HG03457 (cell line): Measurements from ENCODE around the gene KCNC1.

Experiments used
- ATAC-seq: cut with Tn5 transposase; IDR thresholded peaks from one replicate; pipeline ENCODE4 v1.9.1; 2021; ENCODE audit warnings: moderate number of reproducible peaks; ENCODE audit not compliant: unreplicated experiment

KCNC1 gene

DNA sequence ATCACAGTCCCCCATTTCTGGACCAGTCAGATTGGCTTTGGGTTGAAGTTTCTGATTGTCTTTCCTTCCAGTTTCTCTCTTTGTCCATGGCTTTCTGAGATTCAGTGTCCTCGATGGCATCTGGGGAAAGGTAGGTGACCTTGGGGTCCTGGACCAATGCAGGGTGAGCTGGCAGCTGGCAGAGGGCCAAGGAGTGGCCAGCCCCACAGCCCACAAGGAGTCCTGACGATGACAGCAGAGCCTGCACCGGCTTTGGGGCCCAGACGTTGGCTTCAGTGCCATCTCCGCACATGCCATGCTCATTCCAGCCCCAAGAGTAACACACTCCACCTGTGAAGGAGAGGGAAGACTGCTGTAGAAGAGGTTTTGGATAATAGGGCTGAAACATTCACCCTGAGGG, 53.5 kb downstream of the KCNC1 start:
- no peak for ATAC-seq

DNA sequence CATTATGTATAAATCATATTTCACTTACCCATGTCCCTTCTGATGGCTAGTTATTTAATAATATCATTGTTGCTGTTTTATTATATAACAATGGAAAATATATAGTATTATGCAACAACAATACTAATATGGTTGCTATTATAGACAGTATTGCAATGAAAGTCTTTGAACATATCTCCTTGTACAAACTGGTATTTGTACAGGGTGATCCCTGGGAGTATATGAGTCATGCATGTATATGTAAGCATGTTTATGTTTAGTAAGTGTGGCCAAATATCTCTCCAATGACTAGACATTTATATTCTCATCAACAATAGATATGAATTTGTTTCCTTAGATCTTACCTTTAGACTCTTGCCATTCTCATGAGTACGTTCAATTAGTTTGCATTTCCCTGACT, 55.9 kb downstream of the KCNC1 start:
- ATAC-seq, result no peak

DNA sequence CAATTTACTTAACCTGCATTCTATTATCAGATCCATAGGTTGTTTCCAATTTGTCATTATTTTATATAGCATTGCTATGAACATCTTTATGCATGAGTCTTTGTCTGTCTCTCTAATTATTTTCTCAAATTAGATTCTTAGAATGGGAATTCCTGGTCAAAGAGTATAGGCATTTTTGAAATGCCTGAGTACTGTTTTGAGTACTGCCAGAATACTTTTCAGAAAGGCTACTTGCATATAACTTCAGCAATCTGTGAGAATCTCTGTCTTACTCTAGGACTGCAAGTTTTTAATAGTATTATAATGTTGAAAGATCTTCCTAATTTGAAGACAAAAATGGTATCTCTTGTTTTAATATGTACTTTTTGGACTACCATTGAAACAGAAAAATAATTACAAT, 56.6 kb downstream of the KCNC1 start:
- no peak for ATAC-seq

DNA sequence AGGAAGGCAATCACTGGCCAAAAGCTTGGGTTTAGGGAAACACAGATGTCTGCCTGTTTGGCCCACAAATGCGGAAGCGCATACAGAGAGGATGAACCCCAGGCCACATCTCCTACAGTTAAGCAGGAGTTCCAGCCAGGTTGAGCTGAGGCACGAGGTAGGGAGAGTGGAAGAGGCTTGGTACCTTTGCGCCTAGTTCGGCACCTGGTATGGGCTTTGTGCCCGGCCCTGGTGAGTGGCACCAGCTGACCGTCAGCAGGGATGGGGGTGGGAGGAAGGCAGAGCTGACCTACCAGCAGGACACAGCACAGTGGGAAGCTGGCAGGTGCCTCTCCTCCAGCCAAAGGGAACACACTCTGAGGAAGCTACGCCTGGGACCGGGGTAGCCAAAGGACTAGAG, 57.6 kb downstream of the KCNC1 start:
- ATAC-seq, result no peak

DNA sequence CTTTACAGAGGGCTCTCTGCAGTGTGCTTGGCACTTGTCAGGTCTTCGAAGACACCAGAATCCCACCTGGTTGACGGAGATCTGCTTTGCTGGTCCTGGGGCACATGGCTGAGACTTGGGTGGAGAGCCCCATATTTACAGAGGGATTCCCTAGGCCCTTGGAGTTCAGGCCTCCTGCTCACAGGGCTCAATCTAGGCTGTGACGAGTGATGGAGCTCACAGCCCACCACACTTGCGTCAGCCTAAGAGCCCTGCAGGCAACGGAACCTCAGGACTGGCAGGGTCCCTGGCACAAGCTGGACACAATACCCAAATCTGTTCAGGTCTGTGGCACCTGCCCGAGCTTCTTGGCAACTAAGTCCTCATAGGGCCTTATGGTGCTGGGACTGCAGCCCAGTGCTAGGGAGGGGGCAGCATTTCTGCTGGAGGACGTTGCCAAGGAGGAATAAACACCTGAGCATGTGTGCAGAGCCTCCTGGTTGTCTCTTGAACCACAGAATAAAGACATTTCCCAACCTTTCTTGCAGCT, 59.1 kb downstream of the KCNC1 start:
- ATAC-seq, result no peak

DNA sequence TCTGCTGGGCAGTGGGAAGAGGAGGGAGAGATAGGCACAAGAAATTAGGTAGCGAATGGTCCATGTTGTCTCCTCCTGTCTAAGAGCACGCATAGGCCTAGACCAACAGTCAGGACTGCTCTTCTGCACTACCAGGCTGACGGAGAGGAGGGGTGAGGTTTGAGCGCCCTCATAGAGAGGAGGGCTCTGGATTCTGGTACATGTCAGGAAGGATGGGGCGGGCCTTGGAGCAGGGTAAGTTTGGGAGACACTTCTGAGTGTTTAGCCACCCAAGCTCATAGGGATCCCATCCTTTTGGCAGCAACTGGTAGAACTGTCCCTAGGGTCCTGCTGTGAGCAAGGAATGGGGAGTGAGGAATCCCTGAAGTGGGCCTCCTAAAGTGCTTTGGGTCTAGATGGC, 60.4 kb downstream of the KCNC1 start:
- ATAC-seq, result no peak

DNA sequence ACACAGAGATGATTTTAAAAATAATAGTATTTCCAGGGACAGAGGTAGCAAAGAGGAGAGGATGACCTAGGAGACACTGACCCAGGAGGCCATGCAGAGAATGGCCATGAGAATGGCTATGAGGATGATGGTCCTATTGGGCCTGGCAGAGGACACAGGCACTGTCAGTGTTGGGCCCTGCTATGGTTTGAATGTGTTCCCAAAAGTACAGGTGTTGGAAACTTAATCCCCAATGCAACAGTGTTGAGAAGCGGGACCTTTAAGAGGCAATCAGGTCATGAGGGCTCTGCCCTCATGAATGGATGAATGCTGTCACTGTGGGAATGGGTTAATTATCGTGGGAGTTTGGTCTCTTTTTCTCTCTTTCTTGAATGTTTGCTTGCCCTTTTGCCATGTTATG, 61.6 kb downstream of the KCNC1 start:
- no peak for ATAC-seq

DNA sequence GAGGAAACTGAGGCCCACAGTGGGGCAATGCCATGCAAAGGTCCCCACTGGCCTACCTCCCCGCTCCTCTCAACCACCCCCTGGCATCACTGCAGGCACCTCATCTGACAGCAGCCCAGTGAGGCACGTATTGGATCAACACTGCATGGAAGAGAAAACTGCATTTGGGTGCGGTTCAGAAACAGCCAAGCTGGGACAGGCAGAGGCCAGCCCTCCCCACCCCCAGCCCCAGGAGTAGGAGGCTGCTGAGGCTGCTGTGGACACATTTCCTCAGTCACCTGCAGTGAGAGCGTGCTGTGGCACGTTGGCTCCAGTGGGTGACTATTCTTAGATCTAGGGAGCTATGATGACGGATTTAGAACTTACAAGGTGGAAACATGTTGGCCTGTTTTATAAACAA, 63.7 kb downstream of the KCNC1 start:
- no peak for ATAC-seq

DNA sequence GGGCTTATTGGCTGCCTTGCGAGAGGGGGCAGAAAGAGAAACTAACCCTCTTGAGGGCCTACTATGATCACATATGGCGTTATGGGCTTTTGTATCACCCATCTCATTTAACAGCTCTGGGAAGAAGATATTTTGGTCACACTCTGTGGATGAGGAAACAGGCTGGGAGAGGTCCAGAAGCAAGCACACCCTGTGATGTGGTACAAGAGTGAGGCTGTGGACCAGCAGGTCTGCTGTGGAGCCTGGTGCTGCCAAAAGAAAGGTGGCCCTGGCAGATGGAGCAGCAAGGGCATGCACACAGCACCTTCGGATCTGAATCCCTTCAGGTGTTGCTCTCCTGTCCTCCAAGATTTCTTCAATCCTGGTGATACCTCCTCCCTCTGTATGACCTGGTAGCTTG, 64.1 kb downstream of the KCNC1 start:
- no peak for ATAC-seq

DNA sequence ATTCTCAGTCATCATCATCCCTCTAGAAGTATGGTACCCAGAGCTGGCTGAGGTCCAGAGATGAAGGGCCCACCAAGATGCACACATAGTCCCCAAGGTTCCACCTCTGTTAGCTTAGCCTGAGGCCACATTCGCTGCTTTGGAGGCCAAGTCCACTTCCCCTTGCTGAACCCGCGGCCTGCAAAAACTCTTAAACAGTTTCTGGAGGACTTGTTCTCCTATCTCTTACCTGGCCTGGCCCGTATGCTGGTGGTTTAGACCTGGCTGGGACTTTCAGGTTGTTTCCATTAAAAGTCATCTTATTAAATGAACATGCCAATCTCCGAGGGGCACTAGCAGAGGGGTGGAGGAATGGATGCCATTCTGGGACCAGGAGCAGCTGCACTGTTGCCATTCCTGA, 64.6 kb downstream of the KCNC1 start:
- no peak for ATAC-seq

DNA sequence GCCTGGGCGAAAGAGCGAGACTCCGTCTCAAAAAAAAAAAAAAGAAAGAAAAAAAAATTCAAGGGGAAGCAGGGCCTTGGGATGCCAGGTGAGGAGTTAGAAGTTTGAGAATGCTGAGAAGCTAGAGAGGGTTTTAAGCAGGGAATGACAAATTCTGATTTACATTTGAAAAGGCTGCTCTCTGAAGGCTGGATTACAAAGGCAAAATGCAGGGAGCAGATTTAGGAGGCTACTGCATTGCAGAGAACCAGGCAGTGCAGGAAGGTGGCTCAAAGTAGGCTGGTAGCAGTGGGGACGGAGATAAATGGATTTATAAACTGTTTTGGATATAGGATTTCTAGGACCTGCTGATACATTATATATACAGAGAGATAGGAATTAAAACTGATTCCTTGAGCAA, 66.6 kb downstream of the KCNC1 start:
- ATAC-seq, result no peak

DNA sequence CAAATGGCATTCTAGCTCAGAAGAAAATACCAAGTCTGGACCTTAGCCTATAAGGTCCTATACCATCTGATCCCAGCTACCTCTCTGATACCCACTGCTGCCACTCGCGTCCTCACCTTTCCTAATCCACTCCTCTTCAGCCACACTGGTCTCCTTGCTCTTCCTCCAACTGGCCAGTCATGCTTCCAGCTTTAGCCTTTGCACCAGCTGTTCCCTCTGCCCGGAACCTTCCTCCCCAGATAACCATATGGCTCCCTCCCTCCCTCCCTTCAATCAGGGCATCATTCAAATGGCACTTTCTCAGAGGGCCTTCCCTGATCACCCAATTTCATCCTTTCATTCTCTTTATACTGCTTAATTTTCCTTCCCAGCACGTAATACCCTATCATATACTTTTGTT, 67.9 kb downstream of the KCNC1 start:
- ATAC-seq, result no peak

DNA sequence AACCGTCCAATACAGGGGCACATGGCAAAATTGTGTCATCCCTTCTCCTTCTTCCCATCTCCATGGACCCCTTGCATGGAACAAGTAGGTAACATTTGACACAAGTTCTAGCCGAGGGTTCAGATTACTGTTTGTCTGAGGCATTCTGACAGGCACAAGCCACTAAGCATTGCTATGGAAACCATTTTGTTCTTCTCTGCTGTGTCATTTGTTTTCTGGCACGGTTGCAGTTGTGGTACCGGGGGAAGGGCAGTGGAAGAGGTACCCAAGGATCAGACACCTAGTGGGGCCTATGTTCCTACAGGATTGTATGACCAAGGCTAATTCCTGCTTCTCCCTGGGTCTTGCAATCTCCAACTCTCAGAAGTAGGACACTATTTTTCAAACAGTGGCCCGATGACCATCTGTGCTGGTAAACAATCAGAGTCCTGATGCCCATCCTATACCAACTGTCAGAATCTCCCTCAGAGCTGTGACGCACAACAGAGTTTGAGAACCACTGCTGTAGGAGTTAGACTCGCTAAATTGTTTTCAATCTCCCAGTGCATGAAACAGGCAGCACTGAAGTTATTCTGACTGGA, 69.3 kb downstream of the KCNC1 start:
- no peak for ATAC-seq

DNA sequence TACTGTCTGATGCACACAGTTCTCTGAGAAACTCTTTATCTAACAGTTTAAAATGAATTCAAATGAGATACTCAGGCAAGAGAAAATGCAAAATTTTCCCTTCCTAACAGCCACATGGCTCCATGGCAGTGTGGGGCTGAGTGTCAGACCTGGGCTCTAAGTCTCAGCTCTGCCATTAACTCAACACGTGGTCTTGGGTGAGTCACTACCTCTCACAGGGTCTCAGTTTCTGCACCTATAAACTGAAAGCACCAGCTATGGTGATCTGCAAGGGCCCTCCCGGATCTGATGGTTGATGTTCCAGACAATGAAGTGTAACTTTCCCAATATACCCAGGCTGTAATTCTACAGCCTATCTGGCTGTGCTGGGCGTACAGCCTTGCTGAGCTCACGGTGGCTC, 70.5 kb downstream of the KCNC1 start:
- ATAC-seq, result no peak

DNA sequence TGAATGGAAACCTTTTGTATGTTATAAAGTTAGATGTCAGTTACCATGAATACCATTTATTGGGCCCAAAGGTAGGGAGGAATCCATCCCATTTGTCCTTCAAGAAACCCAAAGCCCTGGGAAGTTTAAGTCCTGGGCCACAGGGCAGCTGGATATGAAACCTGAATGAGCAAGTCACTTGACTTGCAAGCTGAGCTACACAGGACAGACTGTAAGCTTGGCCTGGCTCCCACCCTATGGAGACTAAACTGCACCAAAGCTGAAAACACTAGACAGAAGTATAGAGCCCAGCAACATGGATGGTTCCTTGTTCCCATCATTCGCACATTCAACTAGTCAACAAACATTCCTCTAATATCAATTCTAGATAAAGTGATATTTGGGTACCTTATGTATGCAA, 71.3 kb downstream of the KCNC1 start:
- no peak for ATAC-seq

DNA sequence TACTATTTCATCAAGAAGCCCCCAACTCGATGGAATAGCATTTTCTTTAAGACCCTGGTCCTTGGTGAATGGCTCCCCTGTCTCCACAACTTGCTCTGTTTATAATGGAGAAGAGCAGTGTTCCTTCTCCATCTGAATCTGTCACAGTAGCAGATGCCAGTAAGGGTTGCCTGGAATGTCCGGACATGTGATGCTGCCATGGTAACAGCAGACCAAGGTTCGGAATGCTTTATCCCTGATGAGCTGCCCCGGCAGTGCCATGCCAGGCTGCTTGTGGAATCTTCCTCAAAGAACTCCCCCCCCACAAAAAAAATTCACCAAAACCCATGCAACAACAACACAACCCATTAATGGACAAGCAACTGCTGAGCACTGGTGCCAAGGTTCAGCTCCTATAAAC, 72.5 kb downstream of the KCNC1 start:
- ATAC-seq, result no peak

DNA sequence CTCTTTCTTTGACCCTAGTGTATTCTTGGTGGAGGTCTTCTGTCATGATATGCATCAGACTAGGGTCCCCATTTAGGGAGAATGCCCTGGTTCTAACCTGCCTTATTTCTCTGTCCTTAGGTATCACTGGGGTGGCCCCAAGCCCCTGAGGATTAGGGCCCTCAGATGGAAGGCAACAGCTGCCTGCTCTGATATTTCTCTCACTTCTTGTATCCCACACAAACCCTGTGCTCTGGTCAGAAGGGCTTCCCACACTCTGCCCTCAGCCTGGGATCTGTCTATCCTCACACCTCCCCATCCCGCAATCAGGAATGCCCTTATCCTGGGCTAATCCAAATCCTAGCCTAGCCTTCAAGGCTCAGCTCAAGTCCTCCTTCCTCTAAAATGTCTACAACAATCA, 75.5 kb downstream of the KCNC1 start:
- no peak for ATAC-seq

DNA sequence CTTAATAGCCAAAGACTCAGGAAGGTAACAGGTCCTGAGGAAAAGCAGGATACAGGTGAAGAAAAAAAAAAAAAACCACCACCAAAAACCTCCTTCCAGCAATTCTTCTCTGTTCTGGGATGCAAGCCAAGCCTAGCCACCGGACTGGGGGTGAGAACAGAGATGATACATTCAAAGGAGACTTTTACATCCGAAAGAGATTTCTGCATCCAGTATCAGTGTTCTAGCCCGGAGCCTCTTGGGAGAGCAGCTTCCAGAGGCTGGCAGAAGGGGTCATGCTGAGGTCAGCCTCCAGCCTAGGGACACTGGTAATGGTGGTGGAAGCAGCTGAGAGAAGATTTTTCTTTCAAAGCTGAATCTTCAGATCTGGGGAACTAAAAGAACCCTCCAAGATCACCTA, 76.2 kb downstream of the KCNC1 start:
- ATAC-seq, result no peak

DNA sequence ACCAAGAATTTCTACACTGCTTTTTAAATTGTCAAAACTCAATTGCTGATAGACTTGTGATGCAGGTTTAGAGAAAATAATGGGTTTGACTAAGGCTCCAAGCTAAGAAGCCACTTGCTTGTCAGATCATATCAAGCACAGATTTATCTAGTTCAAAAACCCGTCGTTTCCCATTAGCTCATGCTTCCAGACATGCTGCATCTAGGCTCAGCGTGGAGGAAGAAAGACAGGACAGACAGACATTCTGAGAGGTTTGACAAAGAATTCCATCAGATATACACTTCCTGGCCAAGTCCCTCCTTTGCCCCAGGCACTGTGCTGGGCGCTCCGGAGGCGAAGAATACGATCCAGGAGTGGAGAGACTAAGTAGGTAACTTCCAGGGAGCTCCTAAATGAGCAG, 76.8 kb downstream of the KCNC1 start:
- no peak for ATAC-seq

DNA sequence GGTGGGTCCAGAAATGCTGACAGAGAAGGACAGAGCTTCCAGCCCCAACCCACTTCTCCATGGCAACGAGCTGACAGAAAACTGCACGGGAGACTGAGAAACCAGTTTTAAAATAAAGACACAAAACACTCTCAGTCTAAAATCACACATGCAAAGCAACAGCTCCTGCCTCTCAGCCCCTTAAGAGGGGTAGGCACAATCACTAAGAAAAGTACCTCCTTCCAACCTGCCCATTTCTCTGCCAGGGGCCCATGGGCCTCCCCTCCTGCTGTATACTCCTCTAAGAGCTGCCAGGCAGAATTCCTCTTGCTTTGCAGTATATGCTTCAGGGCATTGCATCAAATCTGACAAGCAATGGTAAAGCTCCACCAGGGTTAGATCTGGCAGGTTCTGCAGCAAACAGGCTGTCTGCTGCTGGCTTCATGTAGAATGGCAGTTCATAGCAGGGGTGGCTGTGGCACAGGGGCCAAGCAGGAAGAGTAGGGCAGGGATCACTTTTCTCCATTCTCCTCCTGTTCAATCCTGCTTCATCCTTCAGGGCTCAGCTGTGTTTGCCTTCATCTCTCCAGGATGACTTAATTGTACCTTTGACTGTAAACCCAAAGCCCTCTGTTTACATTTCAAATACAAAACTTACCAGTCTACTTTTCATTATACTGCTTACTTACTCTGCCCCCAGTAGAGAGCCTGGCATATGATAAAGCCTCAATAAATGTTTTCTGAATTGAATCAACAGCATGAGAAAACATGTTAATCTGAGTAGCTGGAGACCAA, 77.7 kb downstream of the KCNC1 start:
- no peak for ATAC-seq

DNA sequence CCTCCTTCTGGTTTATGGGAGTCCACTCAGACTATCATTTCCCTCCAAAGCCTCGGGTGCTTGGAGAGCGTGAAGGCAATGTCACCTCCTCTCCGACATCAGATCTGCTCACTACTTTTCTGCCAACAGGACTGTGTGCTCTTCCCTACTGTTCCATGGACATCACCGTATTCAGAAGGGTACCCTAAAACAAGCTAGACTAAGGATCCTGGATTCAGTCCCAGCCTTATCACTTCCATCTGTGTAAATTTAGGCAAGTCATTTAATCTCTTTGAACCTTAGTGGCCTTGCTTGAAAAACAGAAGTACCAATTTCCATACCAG, 78.2 kb downstream of the KCNC1 start:
- ATAC-seq, result no peak

DNA sequence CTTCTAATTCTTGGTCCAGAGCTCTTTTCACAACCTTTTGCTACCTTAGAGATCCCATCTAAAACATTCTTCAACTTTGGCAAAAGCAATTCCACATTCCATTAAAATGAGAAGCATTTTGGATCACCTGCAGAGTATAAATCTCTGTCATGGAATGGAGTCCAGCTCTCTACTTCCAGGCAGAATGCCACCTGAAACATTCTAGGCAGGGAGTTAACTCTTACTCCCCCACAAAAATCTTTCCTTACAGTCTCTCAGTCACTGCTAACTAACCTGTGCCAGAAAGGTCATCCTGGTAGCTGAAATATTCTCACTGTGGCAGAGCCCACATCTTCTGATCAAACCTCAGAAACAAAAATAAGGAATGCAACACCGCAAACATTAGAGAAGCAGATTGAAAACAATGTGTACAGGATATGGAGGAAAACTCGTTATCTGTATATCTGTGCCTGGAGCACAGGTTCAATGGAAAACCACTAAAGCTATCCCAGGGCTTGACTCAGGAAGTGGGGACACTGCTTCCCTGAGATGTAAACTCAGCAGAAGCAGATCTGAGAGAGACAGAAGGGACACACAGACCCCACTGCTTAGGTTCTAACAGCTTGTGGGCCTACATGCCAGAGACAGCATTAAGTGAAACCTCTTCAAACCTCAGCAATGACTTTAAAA, 78.9 kb downstream of the KCNC1 start:
- no peak for ATAC-seq
